Measurements from ENCODE around the gene ADRB2.

DNA sequence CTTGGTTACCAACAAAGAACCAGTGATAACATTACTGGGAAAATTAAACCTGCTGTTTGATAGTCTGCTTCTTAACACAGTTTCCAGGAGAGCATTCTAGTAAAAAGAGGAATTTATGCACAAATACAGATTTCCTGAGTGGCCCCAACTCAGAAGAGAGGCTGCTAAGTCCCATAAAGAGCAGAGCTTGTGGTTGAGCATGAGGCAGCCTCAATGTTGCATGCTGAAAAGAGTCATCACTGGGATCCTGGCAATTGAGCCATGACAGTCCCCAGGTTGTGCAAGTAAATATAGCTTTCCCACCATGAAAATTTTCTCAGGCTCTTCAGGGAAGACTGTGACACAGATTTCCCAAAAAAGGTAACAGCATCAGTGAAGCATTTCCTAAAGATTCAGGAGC lies 47.5 kb upstream of the ADRB2 start:
- TF ChIP-seq ZFP30 (CRISPR knock-in tag; IDR thresholded peaks at IDR 0.05): no peak
- TF ChIP-seq, protein P1, sequence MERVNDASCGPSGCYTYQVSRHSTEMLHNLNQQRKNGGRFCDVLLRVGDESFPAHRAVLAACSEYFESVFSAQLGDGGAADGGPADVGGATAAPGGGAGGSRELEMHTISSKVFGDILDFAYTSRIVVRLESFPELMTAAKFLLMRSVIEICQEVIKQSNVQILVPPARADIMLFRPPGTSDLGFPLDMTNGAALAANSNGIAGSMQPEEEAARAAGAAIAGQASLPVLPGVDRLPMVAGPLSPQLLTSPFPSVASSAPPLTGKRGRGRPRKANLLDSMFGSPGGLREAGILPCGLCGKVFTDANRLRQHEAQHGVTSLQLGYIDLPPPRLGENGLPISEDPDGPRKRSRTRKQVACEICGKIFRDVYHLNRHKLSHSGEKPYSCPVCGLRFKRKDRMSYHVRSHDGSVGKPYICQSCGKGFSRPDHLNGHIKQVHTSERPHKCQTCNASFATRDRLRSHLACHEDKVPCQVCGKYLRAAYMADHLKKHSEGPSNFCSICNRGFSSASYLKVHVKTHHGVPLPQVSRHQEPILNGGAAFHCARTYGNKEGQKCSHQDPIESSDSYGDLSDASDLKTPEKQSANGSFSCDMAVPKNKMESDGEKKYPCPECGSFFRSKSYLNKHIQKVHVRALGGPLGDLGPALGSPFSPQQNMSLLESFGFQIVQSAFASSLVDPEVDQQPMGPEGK (CRISPR knock-in tag; IDR thresholded peaks at IDR 0.05; ENCODE audit: borderline replicate concordance): no peak
- TF ChIP-seq ESRRG (CRISPR knock-in tag; IDR thresholded peaks at IDR 0.05): no peak
- TF ChIP-seq TCF4 (CRISPR knock-in tag; IDR thresholded peaks at IDR 0.05; ENCODE audit: borderline replicate concordance): no peak
- no peak for TF ChIP-seq ARNTL (CRISPR knock-in tag; IDR thresholded peaks at IDR 0.05; ENCODE audit: borderline replicate concordance, low read depth)
- TF ChIP-seq CSDC2 (CRISPR knock-in tag; IDR thresholded peaks at IDR 0.05): no peak
- TF ChIP-seq ZC3H10 (CRISPR knock-in tag; IDR thresholded peaks at IDR 0.05): no peak
- TF ChIP-seq OSR1 (CRISPR knock-in tag; IDR thresholded peaks at IDR 0.05): no peak
- no peak for TF ChIP-seq GLIS3 (CRISPR knock-in tag; IDR thresholded peaks at IDR 0.05)
